WTC11 (cell line): ENCODE results near the gene CTNS. TPM values are rescaled to one million over a fixed set of nuclear protein-coding genes. Genes with fewer than 3 reads are reported as not detected.

ENCODE experiments used
- ATAC-seq: fragments of 200-7000 bp; cut with Tn5 transposase; 2 replicates; pipeline ENCODE4 v1.10.0; 2021; ENCODE audit warnings: mild to moderate bottlenecking, moderate library complexity
- CTCF ChIA-PET: fragments of 300-600 bp; sonication (Branson Sonifier 250); formaldehyde crosslinking; loops from one replicate; lab custom pipeline; 2021; ENCODE audit warnings: antibody characterized with exemption; lab: Charles Lee
- POLR2A ChIA-PET: fragments of 350-600 bp; sonication (Branson Sonifier 250); formaldehyde crosslinking; loops from one replicate; lab custom pipeline; 2021; ENCODE audit warnings: antibody characterized with exemption; lab: Charles Lee
- DNase-seq: peaks from one replicate; pipeline ENCODE4 v3.0.0; 2021; ENCODE audit warnings: low spot score
- H3K27ac Mint-ChIP-seq: 2 replicates; pipeline ENCODE4 v1.8.0; 2021; ENCODE audit warnings: mixed read lengths
- H3K27me3 Mint-ChIP-seq: 2 replicates; pipeline ENCODE4 v1.8.0; 2021; ENCODE audit warnings: low read depth, mild to moderate bottlenecking, moderate library complexity, mixed read lengths
- H3K36me3 Mint-ChIP-seq: 2 replicates; pipeline ENCODE4 v1.8.0; 2021; ENCODE audit warnings: mixed read lengths
- H3K4me1 Mint-ChIP-seq: 2 replicates; pipeline ENCODE4 v1.8.0; 2022; ENCODE audit warnings: mixed read lengths
- H3K4me3 Mint-ChIP-seq: 2 replicates; pipeline ENCODE4 v1.8.0; 2021; ENCODE audit warnings: mild to moderate bottlenecking, moderate library complexity, mixed read lengths
- H3K9me3 Mint-ChIP-seq: 2 replicates; pipeline ENCODE4 v1.8.0; 2021; ENCODE audit warnings: mixed read lengths
- AR ChIP-seq: fragments of 250-450 bp; sonication (Bioruptor Pico); IDR thresholded peaks from 2 replicates; pipeline ENCODE4 v1.9.0; 2021; ENCODE audit warnings: mild to moderate bottlenecking
- ATF2 ChIP-seq: sonication (generic); formaldehyde crosslinking; IDR thresholded peaks from 2 replicates; pipeline ENCODE4 v1.8.1; 2022; ENCODE audit warnings: low read depth, missing genetic modification reagents, borderline replicate concordance
- CREM ChIP-seq: sonication (generic); formaldehyde crosslinking; IDR thresholded peaks from 2 replicates; pipeline ENCODE4 v1.8.1; 2022; ENCODE audit warnings: mild to moderate bottlenecking, missing genetic modification reagents, moderate library complexity
- E2F4 ChIP-seq: sonication (generic); formaldehyde crosslinking; IDR thresholded peaks from 2 replicates; pipeline ENCODE4 v1.8.1; 2022; ENCODE audit warnings: low read depth, mild to moderate bottlenecking, moderate library complexity, missing genetic modification reagents, borderline replicate concordance
- E2F5 ChIP-seq: sonication (generic); formaldehyde crosslinking; IDR thresholded peaks from 2 replicates; pipeline ENCODE4 v1.8.1; 2022; ENCODE audit warnings: mild to moderate bottlenecking, moderate library complexity, missing genetic modification reagents
- EMX1 ChIP-seq: fragments of 250-450 bp; sonication (Bioruptor Pico); IDR thresholded peaks from 2 replicates; pipeline ENCODE4 v1.8.0; 2021; ENCODE audit warnings: mild to moderate bottlenecking
- ERG ChIP-seq: fragments of 250-450 bp; sonication (Bioruptor Pico); IDR thresholded peaks from 2 replicates; pipeline ENCODE4 v1.8.0; 2021; ENCODE audit warnings: mild to moderate bottlenecking
- FOXJ3 ChIP-seq: sonication (generic); formaldehyde crosslinking; IDR thresholded peaks from 2 replicates; pipeline ENCODE4 v1.9.0; 2021; ENCODE audit warnings: missing genetic modification reagents, mild to moderate bottlenecking, borderline replicate concordance
- FOXP1 ChIP-seq: sonication (generic); formaldehyde crosslinking; IDR thresholded peaks from 2 replicates; pipeline ENCODE4 v1.8.0; 2022; ENCODE audit warnings: missing genetic modification reagents, mild to moderate bottlenecking, moderate library complexity, borderline replicate concordance
- GTF2I ChIP-seq: fragments of 250-450 bp; sonication (Bioruptor Pico); conservative IDR thresholded peaks from 2 replicates; pipeline ENCODE4 v1.4.0; 2021; ENCODE audit warnings: mild to moderate bottlenecking
- IRF2 ChIP-seq: sonication (generic); formaldehyde crosslinking; IDR thresholded peaks from 2 replicates; pipeline ENCODE4 v1.8.0; 2022; ENCODE audit warnings: low read depth, missing genetic modification reagents, borderline replicate concordance
- MAX ChIP-seq: sonication (generic); formaldehyde crosslinking; IDR thresholded peaks from 2 replicates; pipeline ENCODE4 v1.8.0; 2022; ENCODE audit warnings: mild to moderate bottlenecking, missing genetic modification reagents
- MYBL2 ChIP-seq: sonication (generic); formaldehyde crosslinking; IDR thresholded peaks from 2 replicates; pipeline ENCODE4 v1.8.1; 2023; ENCODE audit warnings: mild to moderate bottlenecking, moderate library complexity, missing genetic modification reagents
- NFATC4 ChIP-seq: fragments of 250-450 bp; sonication (Bioruptor Pico); IDR thresholded peaks from 2 replicates; pipeline ENCODE4 v1.9.0; 2021; ENCODE audit warnings: mild to moderate bottlenecking
- OVOL2 ChIP-seq: fragments of 250-450 bp; sonication (Bioruptor Pico); IDR thresholded peaks from 2 replicates; pipeline ENCODE4 v1.9.0; 2021; ENCODE audit warnings: mild to moderate bottlenecking, borderline replicate concordance
- SMAD4 ChIP-seq: sonication (generic); formaldehyde crosslinking; IDR thresholded peaks from 2 replicates; pipeline ENCODE4 v1.8.0; 2022; ENCODE audit warnings: mild to moderate bottlenecking, missing genetic modification reagents
- SOX15 ChIP-seq: fragments of 250-450 bp; sonication (Bioruptor Pico); IDR thresholded peaks from 2 replicates; pipeline ENCODE4 v1.9.0; 2021; ENCODE audit warnings: mild to moderate bottlenecking
- SP1 ChIP-seq: sonication (generic); formaldehyde crosslinking; conservative IDR thresholded peaks from 2 replicates; pipeline ENCODE4 v1.8.1; 2022; ENCODE audit warnings: missing genetic modification reagents
- TCF7 ChIP-seq: sonication (generic); formaldehyde crosslinking; IDR thresholded peaks from 2 replicates; pipeline ENCODE4 v1.8.0; 2022; ENCODE audit warnings: mild to moderate bottlenecking, low read depth, missing genetic modification reagents, moderate library complexity
- TEAD1 ChIP-seq: sonication (generic); formaldehyde crosslinking; IDR thresholded peaks from 2 replicates; pipeline ENCODE4 v1.8.0; 2022; ENCODE audit warnings: mild to moderate bottlenecking, missing genetic modification reagents
- TP53 ChIP-seq: sonication (generic); formaldehyde crosslinking; IDR thresholded peaks from 2 replicates; pipeline ENCODE4 v1.8.1; 2023; ENCODE audit warnings: mild to moderate bottlenecking, missing genetic modification reagents
- USF2 ChIP-seq: sonication (generic); formaldehyde crosslinking; IDR thresholded peaks from 2 replicates; pipeline ENCODE4 v1.8.1; 2023; ENCODE audit warnings: mild to moderate bottlenecking, missing genetic modification reagents, moderate library complexity
- ZNF138 ChIP-seq: sonication (generic); formaldehyde crosslinking; conservative IDR thresholded peaks from 2 replicates; pipeline ENCODE4 v1.8.1; 2022; ENCODE audit warnings: mild to moderate bottlenecking, moderate library complexity, missing genetic modification reagents
- ZNF416 ChIP-seq: fragments of 250-450 bp; sonication (Bioruptor Pico); IDR thresholded peaks from 2 replicates; pipeline ENCODE4 v1.9.0; 2021; ENCODE audit warnings: mild to moderate bottlenecking, inconsistent platforms
- ZNF425 ChIP-seq: fragments of 250-450 bp; sonication (Bioruptor Pico); conservative IDR thresholded peaks from 2 replicates; pipeline ENCODE4 v1.9.0; 2021; ENCODE audit warnings: mild to moderate bottlenecking
- ZNF671 ChIP-seq: fragments of 250-450 bp; sonication (Bioruptor Pico); IDR thresholded peaks from 2 replicates; pipeline ENCODE4 v1.8.0; 2021; ENCODE audit warnings: mild to moderate bottlenecking
- total RNA-seq: library from RNA; stranded (reverse); gene quantifications from 3 replicates; pipeline ENCODE4 v1.2.3, GENCODE V29; 2021

CTNS gene
- total RNA-seq, 1 experiment from 2014 or later: 10.7 TPM

GRCh38 chr17:3708366-3708765 is 71.8 kb downstream of the CTNS start:
- Mint-ChIP-seq H3K4me1 (no peaks in the 10 kb centered on the region), H3K36me3 (no peaks in the 10 kb centered on the region), H3K27me3 (no peaks in the 10 kb centered on the region), H3K4me3 (no peak overlapping the region), H3K9me3 (no peaks in the 10 kb centered on the region), H3K27ac (no peak overlapping the region)
- POLR2A ChIA-PET: interaction anchor here (0.7 kb wide), 1 partner anchor 25 kb away, joined by 3 read pairs; no protein-coding TSS in a partner anchor
- no peak for DNase-seq
- CTCF ChIA-PET: interaction anchor here (2.3 kb wide), 1 partner anchor 26 kb away, joined by 8 read pairs; no protein-coding TSS in a partner anchor
- ATAC-seq: no peak
- TF ChIP-seq MYBL2 (CRISPR knock-in tag): no peak
- TF ChIP-seq GTF2I: no peak
- TF ChIP-seq SOX15 (CRISPR knock-in tag): no peak
- TF ChIP-seq ATF2 (CRISPR knock-in tag): no peak
- no peak for TF ChIP-seq TEAD1
- no peak for TF ChIP-seq OVOL2
- no peak for TF ChIP-seq E2F5
- TF ChIP-seq AR (CRISPR knock-in tag): no peak
- TF ChIP-seq SP1 (CRISPR knock-in tag): no peak
- TF ChIP-seq TCF7 (CRISPR knock-in tag): no peak
- no peak for TF ChIP-seq FOXJ3 (CRISPR knock-in tag)
- TF ChIP-seq SMAD4 (CRISPR knock-in tag): no peak
- TF ChIP-seq TP53 (CRISPR knock-in tag): no peak
- no peak for TF ChIP-seq EMX1 (CRISPR knock-in tag)
- no peak for TF ChIP-seq ERG (CRISPR knock-in tag)
- TF ChIP-seq NFATC4 (CRISPR knock-in tag): no peak
- TF ChIP-seq IRF2 (CRISPR knock-in tag): no peak

- Mint-ChIP-seq H3K4me3 (no peak overlapping the region), H3K27ac (no peak overlapping the region), H3K27me3 (no peaks in the 10 kb centered on the region), H3K9me3 (no peaks in the 10 kb centered on the region), H3K4me1 (no peaks in the 10 kb centered on the region), H3K36me3 (peaks cover 12% of the 10 kb centered on the region)
- no peak for DNase-seq
- no peak; the same call in 1 of the 2 replicates for ATAC-seq
- CTCF ChIA-PET: interaction anchor here (0.6 to 1.7 kb wide), 7 partner anchors 12 to 108 kb away, joined by 3 to 8 read pairs (median 4); no protein-coding TSS in a partner anchor
- POLR2A ChIA-PET: interaction anchor here (0.8 to 1.3 kb wide), 2 partner anchors 12 to 15 kb away, joined by 3 to 5 read pairs; partner anchors contain the start of gene P2RX5
- TF ChIP-seq FOXP1 (CRISPR knock-in tag) (no peak), CREM (CRISPR knock-in tag) (no peak), USF2 (CRISPR knock-in tag) (no peak), ZNF425 (CRISPR knock-in tag) (no peak), MYBL2 (CRISPR knock-in tag) (no peak), ZNF416 (CRISPR knock-in tag) (no peak), ZNF671 (no peak), ZNF138 (CRISPR knock-in tag) (no peak), E2F4 (CRISPR knock-in tag) (no peak), OVOL2 (no peak), MAX (CRISPR knock-in tag) (no peak)
Observed at GRCh38 chr17:3710951-3711383, 74.4 kb downstream of the CTNS start.
